Rectal smooth muscle tissue (tissue), 1 donor: ENCODE measurements around the gene ZNF44.
A peak's percentile ranks its signal among the peaks of the same experiment; 100 is the strongest.
"Not testable (repeated sequence)": the region's sequence is repeated elsewhere in the genome, so short reads cannot be mapped to it uniquely, and the experiment has no call there.

Experiments used
- H3K27ac ChIP-seq: one replicate; pipeline ENCODE4 v1.7.0; 2013; ENCODE audit warnings: low read depth, low read length, inconsistent platforms
- H3K27me3 ChIP-seq: one replicate; pipeline ENCODE4 v1.7.0; 2013; ENCODE audit warnings: low read length; ENCODE audit not compliant: control insufficient read depth, insufficient read depth
- H3K36me3 ChIP-seq: one replicate; pipeline ENCODE4 v1.7.0; 2013; ENCODE audit warnings: low read length; ENCODE audit not compliant: control insufficient read depth, insufficient read depth
- H3K4me1 ChIP-seq: one replicate; pipeline ENCODE4 v1.7.0; 2013; ENCODE audit warnings: low read length; ENCODE audit not compliant: control insufficient read depth, insufficient read depth
- H3K4me3 ChIP-seq: one replicate; pipeline ENCODE4 v1.7.0; 2013; ENCODE audit warnings: low read length
- H3K9ac ChIP-seq: one replicate; pipeline ENCODE4 v1.7.0; 2013; ENCODE audit warnings: low read length

ZNF44 gene

GRCh38 chr19:12294249-12295158 lies at the start of gene ZNF44:
ZNF44 (minus strand) TSS chr19:12294883; CDS start chr19:12294694, 189 bp downstream.
- Histone ChIP-seq H3K36me3 (peaks cover 2% of the 10 kb centered on the region), H3K27ac (peak within 1 kb of the TSS; percentile 95), H3K9ac (peak within 1 kb of the TSS; percentile 88), H3K4me1 (peaks cover 10% of the 10 kb centered on the region), H3K4me3 (peak within 1 kb of the TSS; percentile 91), H3K27me3 (no peaks in the 10 kb centered on the region)

- Histone ChIP-seq H3K36me3 (no peaks in the 10 kb centered on the region), H3K9ac (peak within 1 kb of the TSS; percentile 84), H3K27ac (peak within 1 kb of the TSS; percentile 91), H3K4me3 (peak within 1 kb of the TSS; percentile 95), H3K27me3 (no peaks in the 10 kb centered on the region), H3K4me1 (peaks cover 6% of the 10 kb centered on the region)
These were observed 38.8 kb upstream of the ZNF44 start, which contains the start of gene ZNF563 for GRCh38 chr19:12333162-12334159. ZNF563 (minus strand) TSS chr19:12333633; CDS start chr19:12333482, 151 bp downstream.

- Histone ChIP-seq H3K27me3 (no peaks in the 10 kb centered on the region), H3K9ac (no peak overlapping the region), H3K4me3 (no peak overlapping the region), H3K36me3 (no peaks in the 10 kb centered on the region), H3K4me1 (peaks cover 6% of the 10 kb centered on the region), H3K27ac (no peak overlapping the region)
These were observed 36.7 kb upstream of the ZNF44 start for GRCh38 chr19:12331211-12331941.

- Histone ChIP-seq H3K4me1 (peaks cover 6% of the 10 kb centered on the region), H3K36me3 (no peaks in the 10 kb centered on the region), H3K27ac (no peak overlapping the region), H3K4me3 (no peak overlapping the region), H3K27me3 (no peaks in the 10 kb centered on the region), H3K9ac (no peak overlapping the region)
These were observed 35.7 kb upstream of the ZNF44 start for GRCh38 chr19:12330340-12330739.

GRCh38 chr19:12325690-12326089 lies 31.0 kb upstream of the ZNF44 start:
- Histone ChIP-seq H3K4me3 (no peak overlapping the region), H3K4me1 (no peaks in the 10 kb centered on the region), H3K27me3 (no peaks in the 10 kb centered on the region), H3K36me3 (peaks cover 2% of the 10 kb centered on the region), H3K27ac (no peak overlapping the region), H3K9ac (no peak overlapping the region)

- Histone ChIP-seq H3K9ac (no peak overlapping the region), H3K4me1 (no peaks in the 10 kb centered on the region), H3K27me3 (no peaks in the 10 kb centered on the region), H3K36me3 (peaks cover 15% of the 10 kb centered on the region), H3K27ac (no peak overlapping the region), H3K4me3 (no peak overlapping the region)
These were observed 24.2 kb upstream of the ZNF44 start for GRCh38 chr19:12318782-12319413.

- Histone ChIP-seq H3K9ac (no peak overlapping the region), H3K4me3 (no peak overlapping the region), H3K27ac (no peak overlapping the region)
These were observed 19.9 kb upstream of the ZNF44 start for GRCh38 chr19:12314553-12314952.

GRCh38 chr19:12308891-12309290 lies 14.2 kb upstream of the ZNF44 start:
- not testable (repeated sequence) for H3K36me3 ChIP-seq, H3K9ac ChIP-seq, H3K27me3 ChIP-seq, H3K4me1 ChIP-seq, H3K27ac ChIP-seq, H3K4me3 ChIP-seq

More at GRCh38 chr19:12314553-12314952, 19.9 kb upstream of the ZNF44 start:
- H3K27me3 ChIP-seq: no peaks in the 10 kb centered on the region
- no peaks in the 10 kb centered on the region for H3K4me1 ChIP-seq
- H3K36me3 ChIP-seq: peaks cover 11% of the 10 kb centered on the region

GRCh38 chr19:12295191-12295590 lies 508 bp upstream of the ZNF44 start:
- Histone ChIP-seq H3K27me3 (no peaks in the 10 kb centered on the region), H3K9ac (peak overlapping the region; percentile 61), H3K4me1 (peaks cover 10% of the 10 kb centered on the region), H3K27ac (peak overlapping the region; percentile 95), H3K36me3 (no peaks in the 10 kb centered on the region), H3K4me3 (peak overlapping the region; percentile 91)

- H3K27ac ChIP-seq: peak overlapping the region; percentile 95
- peak overlapping the region; percentile 91 for H3K4me3 ChIP-seq
- H3K9ac ChIP-seq: peak overlapping the region; percentile 88
- peaks cover 2% of the 10 kb centered on the region for H3K36me3 ChIP-seq
- H3K4me1 ChIP-seq: peaks cover 10% of the 10 kb centered on the region
- H3K27me3 ChIP-seq: no peaks in the 10 kb centered on the region
These were observed 870 bp downstream of the ZNF44 start for GRCh38 chr19:12293777-12294248.

GRCh38 chr19:12289790-12290065 lies 5.0 kb downstream of the ZNF44 start:
- no peak overlapping the region for H3K27ac ChIP-seq

More at GRCh38 chr19:12289790-12290065, 5.0 kb downstream of the ZNF44 start:
- no peak overlapping the region for H3K9ac ChIP-seq
- peaks cover 7% of the 10 kb centered on the region for H3K4me1 ChIP-seq
- H3K27me3 ChIP-seq: no peaks in the 10 kb centered on the region
- peaks cover 4% of the 10 kb centered on the region for H3K36me3 ChIP-seq
- no peak overlapping the region for H3K4me3 ChIP-seq
